Endodermal cell (in vitro differentiated cells): ENCODE measurements around the gene OGFR. TPM values are rescaled to one million over a fixed set of nuclear protein-coding genes. Genes with fewer than 3 reads are reported as not detected.

Experiments
- DNase-seq: peaks from one replicate; pipeline ENCODE4 v3.0.0-alpha.2; 2017
- H3K27ac ChIP-seq: 2 replicates; pipeline ENCODE4 v1.5.1; 2013; ENCODE audit warnings: mild to moderate bottlenecking, low read depth, low read length, moderate library complexity
- H3K27me3 ChIP-seq: 2 replicates; pipeline ENCODE4 v1.6.1; 2013; ENCODE audit warnings: mild to moderate bottlenecking, low read length, moderate library complexity; ENCODE audit not compliant: insufficient read depth, control insufficient read depth, poor library complexity, severe bottlenecking
- H3K36me3 ChIP-seq: 2 replicates; pipeline ENCODE4 v1.7.0; 2013; ENCODE audit warnings: mild to moderate bottlenecking, low read length, moderate library complexity; ENCODE audit not compliant: control insufficient read depth, insufficient read depth
- H3K4me1 ChIP-seq: one replicate; pipeline ENCODE4 v1.7.0; 2013; ENCODE audit warnings: low read length; ENCODE audit not compliant: control insufficient read depth, insufficient read depth
- H3K4me3 ChIP-seq: 2 replicates; pipeline ENCODE4 v1.5.1; 2013; ENCODE audit warnings: mild to moderate bottlenecking, low read length, moderate library complexity
- H3K9ac ChIP-seq: 2 replicates; pipeline ENCODE4 v1.6.1; 2013; ENCODE audit warnings: mild to moderate bottlenecking, low read length, moderate library complexity; ENCODE audit not compliant: poor library complexity, severe bottlenecking; ENCODE audit errors: extremely low read depth
- H3K9me3 ChIP-seq: 2 replicates; pipeline ENCODE4 v1.6.1; 2013; ENCODE audit warnings: mild to moderate bottlenecking, low read length, moderate library complexity; ENCODE audit not compliant: control insufficient read depth
- H3K27ac Mint-ChIP-seq: 2 replicates; pipeline ENCODE4 v1.8.0; 2020; ENCODE audit warnings: mixed read lengths
- H3K27me3 Mint-ChIP-seq: 2 replicates; pipeline ENCODE4 v1.8.0; 2021; ENCODE audit warnings: mild to moderate bottlenecking, mixed read lengths; ENCODE audit not compliant: insufficient read depth
- H3K36me3 Mint-ChIP-seq: 2 replicates; pipeline ENCODE4 v1.8.0; 2020; ENCODE audit warnings: low read depth, mixed read lengths
- H3K4me1 Mint-ChIP-seq: 2 replicates; pipeline ENCODE4 v1.8.0; 2020; ENCODE audit warnings: mixed read lengths
- H3K4me3 Mint-ChIP-seq: 2 replicates; pipeline ENCODE4 v1.8.0; 2020; ENCODE audit warnings: mild to moderate bottlenecking, moderate library complexity, mixed read lengths
- H3K9me3 Mint-ChIP-seq: 2 replicates; pipeline ENCODE4 v1.8.0; 2020; ENCODE audit warnings: mild to moderate bottlenecking, mixed read lengths
- WGBS, 2 experiments: methylation state at CpG; one replicate each; pipeline versions ENCODE4 v1.1.5 to v1.1.7; 2013; ENCODE audit warnings: missing lambda C conversion rate in 2 of 2, mixed read lengths in 1 of 2; ENCODE audit not compliant: insufficient coverage in 1 of 2, insufficient read length in 1 of 2; 5-methylcytosine and 5-hydroxymethylcytosine counted together
- total RNA-seq, 2 donors: library from RNA; stranded (reverse); fragmentation: NEBNext Ultra II Directional in 1 of 2; extraction: Animal tissue kit (Norgen Biotek cat#: 25700) in 1 of 2; gene quantifications; 2 replicates in 1 of 2; 3 replicates in 1 of 2; pipeline ENCODE4 v1.2.1, GENCODE V29; 2021
- TF ChIP-seq, protein P1 (sequence below): fragments of 200-600 bp; sonication (generic); conservative IDR thresholded peaks from 2 replicates; pipeline ENCODE4 v1.5.0; 2021; ENCODE audit warnings: antibody characterized with exemption, mild to moderate bottlenecking

Gene OGFR
- total RNA-seq, 2 donors from 2014 or later = 28.1 to 28.5 TPM

DNA sequence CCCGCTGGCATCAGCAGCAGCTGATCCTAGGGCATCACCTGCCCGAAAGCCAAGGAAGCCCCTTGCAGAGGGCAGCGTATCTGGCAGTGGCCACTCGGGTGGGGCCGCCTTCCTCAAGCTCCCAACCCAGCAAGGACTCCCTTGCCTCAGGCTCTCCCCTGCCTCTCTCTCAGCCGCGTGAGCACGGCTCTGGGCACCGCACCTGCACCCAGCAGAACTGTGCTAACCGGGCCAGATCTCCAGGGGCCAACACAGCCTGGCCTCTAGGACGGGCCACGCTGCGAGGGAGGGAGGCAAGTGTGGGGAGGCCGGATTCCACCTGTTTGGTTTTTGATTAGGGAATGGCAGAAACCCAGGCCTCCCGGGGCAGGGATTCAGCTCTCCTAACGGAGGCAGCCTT, 20.1 kb upstream of the OGFR start:
- Histone ChIP-seq H3K4me1 (no peaks in the 10 kb centered on the region), H3K9ac (no peak overlapping the region), H3K9me3 (no peaks in the 10 kb centered on the region), H3K4me3 (no peak overlapping the region), H3K27me3 (no peaks in the 10 kb centered on the region), H3K27ac (no peak overlapping the region), H3K36me3 (no peaks in the 10 kb centered on the region)
- 87 to 90% methylated on average over 6 to 16 of the region's 16 CpGs for WGBS, 2 experiments
- Mint-ChIP-seq H3K4me1 (peaks cover 1% of the 10 kb centered on the region), H3K9me3 (no peaks in the 10 kb centered on the region), H3K36me3 (no peaks in the 10 kb centered on the region), H3K4me3 (no peak overlapping the region), H3K27me3 (peaks cover 2% of the 10 kb centered on the region), H3K27ac (no peak overlapping the region)
- TF ChIP-seq, protein P1, sequence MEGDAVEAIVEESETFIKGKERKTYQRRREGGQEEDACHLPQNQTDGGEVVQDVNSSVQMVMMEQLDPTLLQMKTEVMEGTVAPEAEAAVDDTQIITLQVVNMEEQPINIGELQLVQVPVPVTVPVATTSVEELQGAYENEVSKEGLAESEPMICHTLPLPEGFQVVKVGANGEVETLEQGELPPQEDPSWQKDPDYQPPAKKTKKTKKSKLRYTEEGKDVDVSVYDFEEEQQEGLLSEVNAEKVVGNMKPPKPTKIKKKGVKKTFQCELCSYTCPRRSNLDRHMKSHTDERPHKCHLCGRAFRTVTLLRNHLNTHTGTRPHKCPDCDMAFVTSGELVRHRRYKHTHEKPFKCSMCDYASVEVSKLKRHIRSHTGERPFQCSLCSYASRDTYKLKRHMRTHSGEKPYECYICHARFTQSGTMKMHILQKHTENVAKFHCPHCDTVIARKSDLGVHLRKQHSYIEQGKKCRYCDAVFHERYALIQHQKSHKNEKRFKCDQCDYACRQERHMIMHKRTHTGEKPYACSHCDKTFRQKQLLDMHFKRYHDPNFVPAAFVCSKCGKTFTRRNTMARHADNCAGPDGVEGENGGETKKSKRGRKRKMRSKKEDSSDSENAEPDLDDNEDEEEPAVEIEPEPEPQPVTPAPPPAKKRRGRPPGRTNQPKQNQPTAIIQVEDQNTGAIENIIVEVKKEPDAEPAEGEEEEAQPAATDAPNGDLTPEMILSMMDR = no peak
- DNase-seq = no peak

DNA sequence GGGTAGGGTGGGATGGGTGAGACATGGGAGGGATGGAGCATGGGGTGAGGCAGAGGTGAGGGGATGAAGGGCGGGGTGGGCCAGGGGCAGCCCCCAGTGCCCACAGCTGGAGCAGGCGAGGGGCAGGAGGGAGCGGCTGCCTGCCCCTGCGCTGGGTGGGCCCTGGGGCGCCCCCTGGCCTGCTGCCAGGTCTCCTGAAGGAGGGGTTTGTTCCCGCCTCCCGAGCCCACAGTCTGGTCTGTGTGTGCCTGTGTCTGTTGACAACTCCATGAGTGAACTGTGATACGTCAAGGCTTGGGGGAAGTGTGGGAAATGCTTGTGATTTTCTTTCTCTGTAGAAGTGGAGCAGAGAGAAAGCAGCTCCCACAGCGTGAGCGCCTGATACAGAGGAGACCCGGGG, 19.2 kb upstream of the OGFR start:
- Mint-ChIP-seq H3K27me3 (peaks cover 2% of the 10 kb centered on the region), H3K4me3 (no peak overlapping the region), H3K36me3 (no peaks in the 10 kb centered on the region), H3K9me3 (no peaks in the 10 kb centered on the region), H3K4me1 (peaks cover 1% of the 10 kb centered on the region), H3K27ac (no peak overlapping the region)
- TF ChIP-seq, protein P1 = no peak
- DNase-seq = no peak
- Histone ChIP-seq H3K9me3 (no peaks in the 10 kb centered on the region), H3K27ac (peak overlapping the region; percentile 86), H3K9ac (no peak overlapping the region), H3K36me3 (no peaks in the 10 kb centered on the region), H3K27me3 (no peaks in the 10 kb centered on the region), H3K4me1 (no peaks in the 10 kb centered on the region), H3K4me3 (no peak overlapping the region)
- WGBS, 2 experiments = 83 to 90% methylated on average over 5 to 11 of the region's 11 CpGs

DNA sequence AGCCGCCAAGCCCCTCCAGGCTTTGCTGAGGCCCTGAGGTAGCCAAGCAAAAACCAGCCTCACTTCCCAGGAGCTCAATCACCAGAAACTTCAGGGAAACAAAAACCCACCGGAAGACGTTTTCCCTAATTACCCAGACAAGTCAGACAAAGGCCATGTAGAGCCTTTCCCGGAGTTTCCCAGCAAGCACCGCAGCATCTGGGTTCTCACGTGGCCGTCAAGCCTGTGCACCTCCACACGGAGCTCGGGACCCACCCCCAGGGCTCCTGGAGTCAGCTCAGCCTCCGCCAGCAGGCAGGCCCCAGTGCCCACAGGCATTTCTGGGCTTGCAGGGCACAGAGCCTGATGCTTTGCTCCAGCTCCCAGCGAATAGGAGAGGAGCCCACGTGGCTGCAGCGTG, 18.5 kb upstream of the OGFR start:
- peaks cover 2% of the 10 kb centered on the region for H3K27me3 Mint-ChIP-seq
- no peak for DNase-seq
- no peak overlapping the region for H3K9ac ChIP-seq
- H3K9me3 ChIP-seq = no peaks in the 10 kb centered on the region
- H3K9me3 Mint-ChIP-seq = no peaks in the 10 kb centered on the region
- H3K27ac ChIP-seq = peak overlapping the region; percentile 86
- no peaks in the 10 kb centered on the region for H3K27me3 ChIP-seq
- H3K4me3 Mint-ChIP-seq = no peak overlapping the region
- peaks cover 1% of the 10 kb centered on the region for H3K4me1 Mint-ChIP-seq
- H3K36me3 ChIP-seq = no peaks in the 10 kb centered on the region
- H3K36me3 Mint-ChIP-seq = no peaks in the 10 kb centered on the region
- no peaks in the 10 kb centered on the region for H3K4me1 ChIP-seq
- H3K4me3 ChIP-seq = no peak overlapping the region
- TF ChIP-seq, protein P1 = no peak
- 87 to 88% methylated on average over 10 to 13 of the region's 13 CpGs for whole genome bisulfite sequencing, 2 experiments
- no peak overlapping the region for H3K27ac Mint-ChIP-seq
